GM21576 (cell line): ENCODE results near the gene FOXP4.

Experiments
- ATAC-seq: cut with Tn5 transposase; IDR thresholded peaks from one replicate; pipeline ENCODE4 v1.9.1; 2021; ENCODE audit warnings: mild to moderate bottlenecking, moderate library complexity; ENCODE audit not compliant: unreplicated experiment

Gene FOXP4

GRCh38 chr6:41641352-41641925 is 95.3 kb downstream of the FOXP4 start:
- ATAC-seq: no peak

GRCh38 chr6:41642090-41642959 is 96.1 kb downstream of the FOXP4 start:
- no peak for ATAC-seq

GRCh38 chr6:41642960-41643898 is 97.0 kb downstream of the FOXP4 start:
- no peak for ATAC-seq

DNA sequence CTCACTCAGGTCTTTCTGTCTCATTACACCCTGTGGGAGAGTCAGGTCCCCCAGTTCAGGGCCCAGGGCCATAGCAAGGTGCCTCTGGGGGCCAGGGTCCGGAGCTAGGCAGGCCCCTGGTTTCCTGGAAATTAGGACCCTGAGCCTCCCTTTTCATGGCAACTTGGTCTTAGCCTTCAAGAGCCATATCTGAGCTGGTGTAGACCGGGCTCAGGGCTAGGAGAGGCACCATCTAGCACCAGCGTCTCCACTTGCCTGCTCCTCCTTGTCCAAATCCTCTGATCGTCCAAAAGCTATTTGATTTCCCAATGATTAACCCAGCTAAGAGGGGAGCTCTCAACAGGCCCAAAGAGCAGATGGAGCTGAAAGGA is 97.7 kb downstream of the FOXP4 start:
- ATAC-seq: no peak

- ATAC-seq: no peak
These were observed 98.2 kb downstream of the FOXP4 start for GRCh38 chr6:41644297-41644879.

GRCh38 chr6:41645007-41645618 is 98.9 kb downstream of the FOXP4 start:
- no peak for ATAC-seq

- ATAC-seq: no peak
These were observed 100.0 kb downstream of the FOXP4 start for GRCh38 chr6:41646026-41646795.

DNA sequence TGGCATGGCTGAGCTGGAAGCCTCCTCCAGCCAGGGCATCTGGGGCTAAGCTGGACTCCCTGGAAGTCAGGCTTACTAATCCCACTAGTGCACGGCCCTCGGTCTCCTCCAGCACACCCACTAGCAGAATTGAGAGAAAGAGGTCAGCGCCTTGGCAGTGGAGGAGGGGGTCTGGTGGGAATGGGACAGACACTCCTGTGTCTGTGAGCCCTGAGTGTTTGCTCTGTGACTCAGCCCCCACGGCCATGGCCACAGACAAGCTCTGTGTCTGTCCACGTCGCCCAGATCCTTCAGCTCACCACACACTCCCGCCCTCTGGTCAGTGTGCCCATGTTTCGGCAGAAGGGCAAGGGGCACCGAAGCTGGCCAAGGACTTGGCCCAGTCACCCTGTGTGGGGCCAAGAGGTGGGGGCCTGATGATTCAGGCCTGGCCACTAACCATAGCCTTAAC is 100.9 kb downstream of the FOXP4 start:
- no peak for ATAC-seq

DNA sequence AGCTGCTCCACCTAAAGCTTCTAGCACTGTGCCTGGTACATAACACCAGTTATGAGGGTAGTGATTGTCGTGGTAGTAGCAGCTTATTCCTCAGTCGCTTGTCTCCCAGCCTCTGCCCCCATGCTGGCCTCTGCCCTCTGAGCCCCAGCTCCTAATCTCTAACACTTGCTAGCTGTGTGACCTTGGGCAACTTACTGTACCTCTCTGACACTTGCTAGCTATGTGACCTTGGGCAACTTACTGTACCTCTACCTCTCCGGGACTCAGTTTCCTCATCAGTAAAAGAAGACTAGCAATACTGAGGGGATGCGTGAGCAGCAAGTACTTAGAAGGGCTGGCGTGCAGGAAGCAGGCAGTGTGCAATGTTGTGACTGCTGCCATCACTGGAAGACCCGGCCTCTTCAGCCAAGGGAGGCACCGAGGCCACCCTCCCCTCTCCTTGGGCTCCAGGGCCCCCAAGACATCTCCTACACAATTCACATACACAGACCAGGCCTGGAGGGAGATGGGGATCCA is 101.9 kb downstream of the FOXP4 start:
- no peak for ATAC-seq

GRCh38 chr6:41648921-41649320 is 102.7 kb downstream of the FOXP4 start:
- ATAC-seq: no peak

- no peak for ATAC-seq
These were observed 103.4 kb downstream of the FOXP4 start for GRCh38 chr6:41649596-41649995.

- no peak for ATAC-seq
These were observed 103.9 kb downstream of the FOXP4 start for GRCh38 chr6:41650120-41650519.

DNA sequence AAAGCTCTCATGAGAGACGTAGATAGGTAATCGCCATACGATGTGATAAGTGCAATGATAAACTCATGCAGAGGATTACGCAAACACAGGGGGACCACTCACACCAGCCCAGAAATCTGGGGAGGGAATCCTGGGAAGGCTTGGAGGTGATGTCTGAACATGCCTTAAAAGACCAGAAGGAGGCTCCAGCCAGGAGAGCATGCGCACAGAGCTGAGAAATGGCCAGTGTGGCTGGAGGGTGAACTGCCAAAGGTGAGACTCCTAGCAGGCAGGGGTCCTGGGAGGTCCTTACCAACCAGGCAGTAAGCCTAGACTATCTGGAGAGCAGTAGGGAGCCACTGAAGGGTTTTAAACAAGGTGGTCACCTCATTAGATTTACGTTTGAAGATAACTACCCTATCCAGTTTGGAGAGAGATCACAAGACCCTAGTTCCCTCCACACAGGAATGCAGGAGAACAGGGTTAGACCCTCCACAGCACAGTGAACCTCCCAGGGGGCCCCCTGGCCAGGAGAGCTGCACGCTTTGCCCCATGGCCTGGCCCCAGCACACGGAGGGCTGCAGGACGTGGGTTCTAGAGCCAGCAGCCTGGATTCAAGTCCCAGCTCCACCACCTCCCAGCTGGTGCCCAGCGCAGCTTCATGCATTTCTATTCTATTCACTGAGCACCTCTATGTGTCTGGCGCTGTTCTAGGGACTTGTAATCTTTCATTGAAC is 105.2 kb downstream of the FOXP4 start:
- ATAC-seq: no peak
